ENCODE measurements around the gene JPT1.

GRCh38 chr17:75159196-75160031 is 5.1 kb upstream of the JPT1 start:
- no peak for TF ChIP-seq CTCF (IDR thresholded peaks at IDR 0.05)
- no peak for TF ChIP-seq POLR2AphosphoS5 (IDR thresholded peaks at IDR 0.05)
